Measurements from ENCODE around the gene SETBP1.

DNA sequence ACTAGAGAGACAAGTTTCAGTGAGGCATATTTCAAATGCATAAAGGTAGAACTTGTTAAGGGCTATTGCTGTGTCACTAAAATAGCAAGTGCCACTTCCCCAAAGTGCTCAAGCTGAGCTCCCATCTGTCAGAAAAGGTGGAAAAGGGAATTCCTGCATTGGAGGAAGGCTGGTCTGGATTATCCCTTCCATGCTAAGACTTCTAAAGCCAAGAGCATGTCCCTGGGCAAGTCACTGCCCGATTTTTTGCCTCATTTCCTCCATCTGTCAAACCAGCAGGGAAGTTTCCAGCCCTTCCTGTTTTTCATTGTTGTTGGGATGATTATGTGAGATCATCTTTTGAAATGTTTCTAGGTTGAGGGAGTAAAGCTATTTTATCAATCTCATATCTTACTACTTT lies 175.5 kb downstream of the SETBP1 start:
- TF ChIP-seq USF2 (CRISPR knock-in tag; IDR thresholded peaks at IDR 0.05) (no peak), ELF4 (CRISPR knock-in tag; IDR thresholded peaks at IDR 0.05; ENCODE audit: low read depth) (no peak), NR2C2 (CRISPR knock-in tag; IDR thresholded peaks at IDR 0.05) (no peak), FOXK1 (CRISPR knock-in tag; IDR thresholded peaks at IDR 0.05) (no peak), FOXJ3 (CRISPR knock-in tag; IDR thresholded peaks at IDR 0.05; ENCODE audit: borderline replicate concordance) (no peak), RELA (CRISPR knock-in tag; IDR thresholded peaks at IDR 0.05; ENCODE audit: borderline replicate concordance) (no peak), OVOL2 (CRISPR knock-in tag; IDR thresholded peaks at IDR 0.05; ENCODE audit: borderline replicate concordance) (no peak)
- TF ChIP-seq, protein P1, sequence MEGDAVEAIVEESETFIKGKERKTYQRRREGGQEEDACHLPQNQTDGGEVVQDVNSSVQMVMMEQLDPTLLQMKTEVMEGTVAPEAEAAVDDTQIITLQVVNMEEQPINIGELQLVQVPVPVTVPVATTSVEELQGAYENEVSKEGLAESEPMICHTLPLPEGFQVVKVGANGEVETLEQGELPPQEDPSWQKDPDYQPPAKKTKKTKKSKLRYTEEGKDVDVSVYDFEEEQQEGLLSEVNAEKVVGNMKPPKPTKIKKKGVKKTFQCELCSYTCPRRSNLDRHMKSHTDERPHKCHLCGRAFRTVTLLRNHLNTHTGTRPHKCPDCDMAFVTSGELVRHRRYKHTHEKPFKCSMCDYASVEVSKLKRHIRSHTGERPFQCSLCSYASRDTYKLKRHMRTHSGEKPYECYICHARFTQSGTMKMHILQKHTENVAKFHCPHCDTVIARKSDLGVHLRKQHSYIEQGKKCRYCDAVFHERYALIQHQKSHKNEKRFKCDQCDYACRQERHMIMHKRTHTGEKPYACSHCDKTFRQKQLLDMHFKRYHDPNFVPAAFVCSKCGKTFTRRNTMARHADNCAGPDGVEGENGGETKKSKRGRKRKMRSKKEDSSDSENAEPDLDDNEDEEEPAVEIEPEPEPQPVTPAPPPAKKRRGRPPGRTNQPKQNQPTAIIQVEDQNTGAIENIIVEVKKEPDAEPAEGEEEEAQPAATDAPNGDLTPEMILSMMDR (IDR thresholded peaks at IDR 0.05): no peak
- TF ChIP-seq, protein P2, sequence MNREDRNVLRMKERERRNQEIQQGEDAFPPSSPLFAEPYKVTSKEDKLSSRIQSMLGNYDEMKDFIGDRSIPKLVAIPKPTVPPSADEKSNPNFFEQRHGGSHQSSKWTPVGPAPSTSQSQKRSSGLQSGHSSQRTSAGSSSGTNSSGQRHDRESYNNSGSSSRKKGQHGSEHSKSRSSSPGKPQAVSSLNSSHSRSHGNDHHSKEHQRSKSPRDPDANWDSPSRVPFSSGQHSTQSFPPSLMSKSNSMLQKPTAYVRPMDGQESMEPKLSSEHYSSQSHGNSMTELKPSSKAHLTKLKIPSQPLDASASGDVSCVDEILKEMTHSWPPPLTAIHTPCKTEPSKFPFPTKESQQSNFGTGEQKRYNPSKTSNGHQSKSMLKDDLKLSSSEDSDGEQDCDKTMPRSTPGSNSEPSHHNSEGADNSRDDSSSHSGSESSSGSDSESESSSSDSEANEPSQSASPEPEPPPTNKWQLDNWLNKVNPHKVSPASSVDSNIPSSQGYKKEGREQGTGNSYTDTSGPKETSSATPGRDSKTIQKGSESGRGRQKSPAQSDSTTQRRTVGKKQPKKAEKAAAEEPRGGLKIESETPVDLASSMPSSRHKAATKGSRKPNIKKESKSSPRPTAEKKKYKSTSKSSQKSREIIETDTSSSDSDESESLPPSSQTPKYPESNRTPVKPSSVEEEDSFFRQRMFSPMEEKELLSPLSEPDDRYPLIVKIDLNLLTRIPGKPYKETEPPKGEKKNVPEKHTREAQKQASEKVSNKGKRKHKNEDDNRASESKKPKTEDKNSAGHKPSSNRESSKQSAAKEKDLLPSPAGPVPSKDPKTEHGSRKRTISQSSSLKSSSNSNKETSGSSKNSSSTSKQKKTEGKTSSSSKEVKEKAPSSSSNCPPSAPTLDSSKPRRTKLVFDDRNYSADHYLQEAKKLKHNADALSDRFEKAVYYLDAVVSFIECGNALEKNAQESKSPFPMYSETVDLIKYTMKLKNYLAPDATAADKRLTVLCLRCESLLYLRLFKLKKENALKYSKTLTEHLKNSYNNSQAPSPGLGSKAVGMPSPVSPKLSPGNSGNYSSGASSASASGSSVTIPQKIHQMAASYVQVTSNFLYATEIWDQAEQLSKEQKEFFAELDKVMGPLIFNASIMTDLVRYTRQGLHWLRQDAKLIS (CRISPR knock-in tag; IDR thresholded peaks at IDR 0.05; ENCODE audit: borderline replicate concordance): no peak
